DMS114 treated with DMSO at 0.1 percent for 48 hours (cell line): ENCODE results near the gene ZC3H7B.
A peak's percentile ranks its signal among the peaks of the same experiment; 100 is the strongest.
"Not testable (repeated sequence)": the region's sequence is repeated elsewhere in the genome, so short reads cannot be mapped to it uniquely, and the experiment has no call there.

Source experiments
- DNase-seq: peaks from one replicate; lab custom pipeline; 2025; ENCODE audit not compliant: unreplicated experiment; lab: John Stamatoyannopoulos, UW

The ZC3H7B gene

DNA sequence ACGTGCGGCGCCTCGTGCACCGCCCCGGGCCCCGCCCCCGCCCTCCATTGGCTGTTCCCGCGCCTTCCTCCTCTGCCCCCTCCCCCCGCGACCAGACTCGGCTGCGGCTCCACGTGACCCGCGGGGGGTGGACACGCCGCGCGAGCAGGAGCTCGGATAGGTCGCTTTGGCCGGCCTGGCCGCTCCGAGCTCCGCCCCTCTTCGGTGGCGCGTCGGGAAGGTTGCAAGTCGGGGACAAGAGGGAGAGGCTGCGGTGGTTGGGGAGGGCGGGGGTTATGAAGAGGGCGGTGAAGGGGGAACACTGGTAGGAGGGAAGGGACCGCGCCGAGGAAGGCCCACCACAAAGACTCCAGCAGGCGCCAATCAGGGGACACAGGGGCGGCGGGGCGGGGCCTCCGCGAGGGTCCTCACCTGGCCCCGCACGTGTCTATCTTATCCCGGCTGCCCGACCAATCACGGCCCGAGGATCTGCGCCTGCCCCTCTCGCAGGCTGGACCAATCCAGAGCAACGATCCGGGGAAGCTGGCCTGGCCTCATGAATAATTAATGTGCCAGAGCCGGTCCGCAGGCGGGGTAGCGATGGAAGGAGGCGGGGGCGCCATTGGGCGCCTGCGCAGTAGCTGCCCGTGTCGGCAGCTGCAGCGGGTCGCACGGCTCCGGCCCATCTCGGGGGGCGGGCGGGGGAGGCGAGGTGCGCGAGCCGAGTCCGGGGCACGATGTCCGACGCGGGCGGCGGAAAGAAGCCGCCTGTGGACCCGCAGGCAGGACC lies 80.2 kb downstream of the ZC3H7B start, which contains the start of gene TEF:
TEF (plus strand) TSS at position 614 of the 769 bp plus-strand sequence; CDS start at position 717, 103 bp downstream.
- peak; percentile 96 for DNase-seq

- DNase-seq: no peak
These were observed 80.8 kb downstream of the ZC3H7B start for GRCh38 chr22:41382098-41382578.

GRCh38 chr22:41382610-41383009 lies 81.3 kb downstream of the ZC3H7B start:
- DNase-seq: no peak

GRCh38 chr22:41383085-41383484 lies 81.8 kb downstream of the ZC3H7B start:
- no peak for DNase-seq

- no peak for DNase-seq
These were observed 82.8 kb downstream of the ZC3H7B start for GRCh38 chr22:41384128-41384527.

- no peak for DNase-seq
These were observed 86.0 kb downstream of the ZC3H7B start for GRCh38 chr22:41387341-41387740.

- DNase-seq: no peak
These were observed 92.7 kb downstream of the ZC3H7B start for GRCh38 chr22:41394012-41394356.

- no peak for DNase-seq
These were observed 94.4 kb downstream of the ZC3H7B start for GRCh38 chr22:41395531-41396240.

DNA sequence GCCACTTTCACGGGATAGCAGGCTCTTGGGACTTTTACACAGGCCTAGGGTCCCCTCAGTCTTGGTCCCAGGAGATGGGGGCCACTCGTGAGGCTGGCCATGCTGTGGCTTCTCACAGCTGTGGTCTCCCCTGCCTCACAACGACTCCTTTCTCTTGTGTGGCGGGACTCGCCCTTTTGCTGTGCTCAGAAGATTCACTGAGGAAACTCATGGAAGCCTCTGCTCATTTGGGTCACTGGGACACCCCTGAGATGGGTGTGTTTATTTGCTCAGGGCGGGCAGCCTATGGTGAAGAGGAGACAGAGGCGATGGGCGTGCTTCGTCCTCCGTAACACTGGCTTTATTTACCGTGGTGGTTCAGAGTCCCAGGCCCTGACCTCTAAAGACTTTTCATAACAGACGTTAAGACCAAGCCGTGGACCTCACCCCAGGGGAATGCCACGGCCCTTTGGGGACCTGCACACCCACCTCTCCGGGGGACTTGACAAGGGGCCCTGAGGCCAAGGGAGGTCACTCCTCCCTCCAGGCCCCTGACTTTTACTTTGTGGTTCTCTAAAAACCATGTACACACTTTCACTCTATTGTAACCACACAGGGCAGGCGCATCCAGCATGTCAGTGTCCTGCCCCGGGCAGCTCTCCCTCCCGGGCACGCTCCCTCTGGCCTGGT lies 96.0 kb downstream of the ZC3H7B start:
- no peak for DNase-seq

GRCh38 chr22:41398921-41399320 lies 97.6 kb downstream of the ZC3H7B start:
- DNase-seq: no peak

DNA sequence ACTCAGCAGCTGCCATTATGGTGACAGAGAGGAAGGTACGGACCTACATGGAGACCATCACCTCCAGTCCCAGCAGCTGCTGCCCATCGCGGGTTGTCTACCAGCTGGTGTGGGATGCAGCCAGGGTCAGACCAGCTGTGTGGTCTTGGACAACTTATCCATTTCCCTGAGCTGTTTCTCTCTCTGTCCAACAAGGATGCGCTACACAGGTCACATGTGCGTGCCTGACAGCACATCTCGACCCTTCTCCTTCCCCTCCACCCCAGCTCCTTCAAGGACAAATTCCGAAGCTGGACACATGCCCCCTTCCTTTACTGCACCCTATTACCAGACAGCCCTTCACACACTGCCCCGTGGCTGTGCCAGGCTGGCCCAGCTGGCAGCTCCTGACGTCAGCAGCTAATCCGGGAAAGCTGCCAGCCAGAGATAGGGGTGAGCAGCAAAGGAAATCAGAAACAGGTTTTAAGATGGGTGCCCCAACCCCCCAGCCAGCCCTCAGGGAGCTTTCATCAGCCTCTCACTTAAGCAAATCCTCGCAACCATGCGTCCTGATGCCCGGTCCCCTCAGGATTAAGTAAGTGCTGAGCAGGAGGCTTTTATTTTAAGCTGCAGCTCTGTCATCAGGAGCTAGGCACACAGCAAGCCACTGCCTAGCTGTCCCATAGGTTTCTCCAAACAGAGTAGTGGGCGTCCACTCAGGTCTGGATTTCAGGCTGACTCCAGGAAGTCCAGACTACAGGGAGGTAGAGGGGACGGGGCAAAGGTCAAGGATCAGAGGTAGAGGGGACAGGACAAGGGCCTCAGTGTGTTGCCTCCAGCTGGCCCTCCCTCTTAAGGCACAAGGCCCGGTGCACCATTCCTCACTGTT lies 100.7 kb downstream of the ZC3H7B start:
- no peak for DNase-seq

DNA sequence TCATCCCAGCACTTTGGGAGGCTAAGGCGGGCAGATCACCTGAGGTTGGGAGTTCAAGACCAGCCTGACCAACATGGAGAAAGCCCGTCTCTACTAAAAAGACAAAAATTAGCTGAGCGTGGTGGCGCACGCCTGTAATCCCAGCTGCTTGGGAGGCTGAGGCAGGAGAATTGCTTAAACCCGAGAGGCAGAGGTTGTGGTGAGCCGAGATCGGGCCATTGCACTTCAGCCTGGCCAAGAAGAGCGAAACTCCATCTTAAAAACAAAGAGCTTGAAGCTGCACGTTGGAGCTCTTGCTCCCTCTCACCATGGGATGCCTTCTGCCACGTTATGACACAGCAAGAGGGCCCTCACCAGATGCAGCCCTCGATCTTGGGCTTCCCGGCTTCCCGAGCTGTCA lies 101.5 kb downstream of the ZC3H7B start:
- not testable (repeated sequence) for DNase-seq

GRCh38 chr22:41403532-41404318 lies 102.4 kb downstream of the ZC3H7B start:
- DNase-seq: peak; percentile 60

DNA sequence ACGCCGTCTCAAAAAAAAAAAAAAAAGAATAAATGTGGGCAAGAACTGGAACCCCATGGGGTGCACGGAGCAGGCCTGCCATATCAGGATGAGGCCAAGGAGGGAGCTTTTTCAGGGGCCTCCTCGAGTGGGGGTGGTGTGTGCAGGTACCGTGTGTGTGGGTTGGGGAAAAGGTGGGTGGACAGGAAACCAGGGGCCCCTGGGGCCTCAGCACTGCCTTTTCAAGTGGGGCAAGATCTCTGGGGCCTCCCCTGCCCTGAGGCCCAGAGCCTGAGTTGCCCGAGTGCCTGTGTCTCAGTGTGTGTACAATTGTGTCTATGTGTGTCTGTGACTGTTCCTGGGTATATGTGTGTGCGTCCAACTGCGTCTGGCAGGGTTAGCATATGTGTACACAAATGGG lies 104.3 kb downstream of the ZC3H7B start:
- DNase-seq: no peak

DNA sequence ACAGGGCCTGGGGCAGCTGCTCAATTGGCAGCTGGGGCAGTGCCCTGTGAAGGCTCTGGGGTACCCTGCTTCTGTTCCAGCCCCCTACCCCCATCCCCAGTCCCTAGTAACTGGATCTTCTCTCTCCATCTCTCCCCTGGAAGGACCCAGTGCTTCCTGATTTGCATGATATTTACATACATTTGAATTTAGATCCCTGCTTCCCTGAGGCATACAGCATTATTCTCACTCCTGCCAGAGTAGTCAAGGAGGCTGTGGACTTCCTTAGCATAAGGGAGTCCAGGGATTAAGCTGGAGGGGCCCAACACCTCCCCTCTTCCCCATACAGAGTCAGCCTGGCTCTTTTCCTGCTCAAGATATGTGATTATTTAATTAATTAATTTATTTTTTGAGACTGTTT lies 105.1 kb downstream of the ZC3H7B start:
- no peak for DNase-seq

DNA sequence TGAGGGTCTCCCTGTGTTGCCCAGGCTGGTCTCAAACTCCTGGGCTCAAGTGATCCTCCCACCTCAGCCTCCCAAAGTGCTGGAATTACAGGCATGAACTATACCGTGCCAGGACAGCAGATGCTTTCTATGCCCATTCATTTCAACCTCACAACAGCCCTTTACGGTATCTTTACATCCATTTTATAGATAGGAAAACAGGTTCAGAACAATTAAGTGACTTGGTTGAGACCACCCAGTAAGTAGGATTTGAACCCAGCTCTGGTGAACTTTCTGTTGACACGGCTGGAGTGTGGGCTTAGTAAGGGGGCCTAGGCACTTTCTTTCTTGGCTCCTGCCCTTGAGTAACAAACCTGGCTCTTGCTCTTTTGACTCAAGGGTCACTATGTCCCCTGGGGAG lies 106.1 kb downstream of the ZC3H7B start:
- no peak for DNase-seq

GRCh38 chr22:41408665-41409064 lies 107.3 kb downstream of the ZC3H7B start:
- no peak for DNase-seq
